GM12864 (cell line): ENCODE data around the gene FRY.

ENCODE experiments used
- DNase-seq: peaks from one replicate; pipeline ENCODE4 v3.0.0-alpha.2; 2011; ENCODE audit warnings: low read depth
- H3K4me3 ChIP-seq: 2 replicates; pipeline ENCODE4 v1.5.1; 2011; ENCODE audit warnings: mild to moderate bottlenecking, low read depth, low read length, control low read depth
- CTCF ChIP-seq: IDR thresholded peaks from 2 replicates; pipeline ENCODE4 v1.5.1; 2011; ENCODE audit warnings: low read depth, mild to moderate bottlenecking, moderate library complexity, low read length, control low read depth, inconsistent platforms; ENCODE audit errors: missing control alignments

Gene FRY

DNA sequence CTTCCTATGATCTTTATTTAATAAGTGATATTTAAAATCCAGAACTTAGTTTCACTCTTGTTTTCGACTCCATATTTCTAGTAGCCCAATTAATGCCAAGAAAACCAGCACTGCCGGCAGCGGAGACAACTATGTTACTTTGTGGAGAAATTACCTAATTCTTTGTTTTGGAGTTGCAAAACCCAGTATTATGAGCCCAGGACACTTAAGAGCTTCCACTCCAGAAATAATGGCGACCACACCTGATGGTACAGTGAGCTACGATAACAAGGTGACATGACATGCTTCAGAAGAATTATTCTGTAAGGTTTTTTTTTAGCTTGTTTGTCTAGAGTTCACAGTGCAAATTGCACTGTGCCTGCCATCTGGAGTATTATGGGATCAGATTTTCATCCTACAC lies 147.2 kb downstream of the FRY start:
- H3K4me3 ChIP-seq = no peak overlapping the region
- no peak for DNase-seq
- TF ChIP-seq CTCF = no peak

DNA sequence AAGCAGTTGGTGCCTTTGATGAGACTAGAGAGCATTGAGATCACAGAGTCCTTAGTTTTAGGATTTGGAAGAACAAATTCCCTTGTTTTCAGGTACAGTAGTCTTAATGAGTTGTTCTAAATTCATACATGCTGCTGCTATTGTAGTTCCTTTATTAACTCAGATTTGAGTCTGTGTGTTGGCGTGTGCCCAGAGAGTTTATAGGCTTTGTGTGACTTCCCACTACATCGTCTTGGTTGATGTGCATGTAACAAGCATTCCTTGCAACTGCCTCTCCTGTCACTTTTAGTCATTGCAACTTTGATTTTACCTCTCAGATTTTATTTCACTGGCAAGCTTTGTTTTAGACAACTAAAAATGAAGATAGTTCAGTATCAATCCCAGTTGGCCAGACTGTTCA lies 148.1 kb downstream of the FRY start:
- DNase-seq = no peak
- TF ChIP-seq CTCF = no peak
- H3K4me3 ChIP-seq = no peak overlapping the region

GRCh38 chr13:32187651-32188050 lies 156.1 kb downstream of the FRY start:
- H3K4me3 ChIP-seq = no peak overlapping the region
- no peak for TF ChIP-seq CTCF
- no peak for DNase-seq

DNA sequence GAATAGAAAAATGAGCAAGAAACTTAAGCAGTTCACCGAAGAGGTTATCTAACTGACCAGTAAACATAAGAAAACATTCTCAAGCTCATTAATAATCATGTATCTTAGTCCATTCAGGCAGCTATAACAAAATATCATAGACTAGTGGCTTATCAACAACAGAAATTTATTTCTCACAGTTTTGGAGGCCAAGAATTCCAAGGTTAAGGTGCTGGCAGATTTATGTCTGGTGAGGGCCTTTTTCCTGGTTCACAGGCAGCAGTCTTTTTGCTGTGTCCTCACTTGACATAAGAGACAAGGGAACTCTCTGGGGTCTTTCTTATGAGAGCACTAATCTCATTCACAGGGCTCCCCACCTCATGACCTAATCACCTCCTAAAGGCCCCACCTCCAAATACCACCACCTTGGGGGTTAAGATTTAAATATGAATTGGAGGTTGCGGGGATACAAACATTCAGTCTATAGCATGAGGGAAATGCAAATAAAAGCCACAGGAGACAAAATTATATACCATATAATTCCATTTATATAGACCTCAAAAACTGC lies 160.0 kb downstream of the FRY start:
- no peak for TF ChIP-seq CTCF
- no peak for DNase-seq
- H3K4me3 ChIP-seq = no peak overlapping the region

- no peak overlapping the region for H3K4me3 ChIP-seq
- TF ChIP-seq CTCF = no peak
- no peak for DNase-seq
Measured at GRCh38 chr13:32195713-32196112, 164.1 kb downstream of the FRY start.

DNA sequence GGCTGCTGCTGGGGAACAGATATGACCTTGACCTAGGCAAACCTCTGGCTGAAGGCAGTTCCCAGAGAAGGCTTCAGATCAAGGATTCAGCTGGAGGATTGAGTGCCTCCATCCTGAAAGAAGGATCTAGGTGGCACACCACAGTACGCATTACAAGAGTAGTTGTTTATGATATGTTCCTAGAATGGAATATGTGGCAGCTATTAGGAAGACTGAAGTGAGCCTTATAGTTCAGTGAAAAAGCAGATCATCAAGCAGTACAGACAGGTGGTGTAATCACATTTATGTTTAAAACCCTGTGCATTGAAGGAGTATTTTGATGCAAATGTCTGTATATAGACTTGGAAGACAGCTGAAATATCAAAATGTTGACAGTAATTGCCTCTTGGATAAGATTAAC lies 167.6 kb downstream of the FRY start:
- no peak for DNase-seq
- no peak for TF ChIP-seq CTCF
- no peak overlapping the region for H3K4me3 ChIP-seq

- no peak for DNase-seq
- no peak overlapping the region for H3K4me3 ChIP-seq
- no peak for TF ChIP-seq CTCF
Measured at GRCh38 chr13:32200741-32201140, 169.2 kb downstream of the FRY start.
